Neural cell (in vitro differentiated cells): ENCODE measurements around the gene DCDC1. TPM values are rescaled to one million over a fixed set of nuclear protein-coding genes. Genes with fewer than 3 reads are reported as not detected.

Source experiments
- H2AFZ ChIP-seq: fragments of 200-600, 300-800 bp; sonication (generic), shearing (Covaris generic); 2 replicates; pipeline ENCODE4 v1.6.0; 2014; ENCODE audit warnings: low read depth, mild to moderate bottlenecking, antibody characterized with exemption, low read length, moderate library complexity
- H3F3A ChIP-seq: fragments of 200-600 bp; shearing (Covaris generic); 2 replicates; pipeline ENCODE4 v1.6.1; 2016; ENCODE audit warnings: mild to moderate bottlenecking, moderate library complexity, mixed read lengths, antibody characterized with exemption, low read length; ENCODE audit not compliant: insufficient read depth, poor library complexity, severe bottlenecking
- H3K27ac ChIP-seq: fragments of 200-600, 300-800 bp; sonication (generic), shearing (Covaris generic); 2 replicates; pipeline ENCODE4 v1.5.1; 2014; ENCODE audit warnings: mild to moderate bottlenecking, low read length, moderate library complexity
- H3K27me3 ChIP-seq: fragments of 300-800, 200-600 bp; sonication (generic), shearing (Covaris generic); 2 replicates; pipeline ENCODE4 v1.6.0; 2014; ENCODE audit warnings: mild to moderate bottlenecking, low read depth, low read length, moderate library complexity; ENCODE audit not compliant: insufficient read depth
- H3K36me3 ChIP-seq: fragments of 300-800, 200-600 bp; sonication (generic), shearing (Covaris generic); 2 replicates; pipeline ENCODE4 v1.5.1; 2014; ENCODE audit warnings: mild to moderate bottlenecking, antibody characterized with exemption, low read length, moderate library complexity; ENCODE audit not compliant: insufficient read depth
- H3K4me2 ChIP-seq: fragments of 300-800, 200-600 bp; sonication (generic), shearing (Covaris generic); 2 replicates; pipeline ENCODE4 v1.6.0; 2014; ENCODE audit warnings: mild to moderate bottlenecking, low read length
- H3K4me3 ChIP-seq: fragments of 300-800, 200-600 bp; sonication (generic), shearing (Covaris generic); 2 replicates; pipeline ENCODE4 v1.5.1; 2014; ENCODE audit warnings: mild to moderate bottlenecking, low read length, moderate library complexity
- H3K79me2 ChIP-seq: fragments of 200-600 bp; shearing (Covaris generic); replicated peaks from 2 replicates; pipeline ENCODE4 v1.6.0; 2014; ENCODE audit warnings: mild to moderate bottlenecking, low read length, moderate library complexity; ENCODE audit not compliant: insufficient read depth
- H3K9ac ChIP-seq: fragments of 300-800, 200-600 bp; sonication (generic), shearing (Covaris generic); 2 replicates; pipeline ENCODE4 v1.6.1; 2016; ENCODE audit warnings: mild to moderate bottlenecking, low read length, mixed read lengths
- H3K9me2 ChIP-seq: fragments of 200-600 bp; shearing (Covaris generic); 2 replicates; pipeline ENCODE4 v1.6.1; 2016; ENCODE audit warnings: mild to moderate bottlenecking, low read length, mixed read lengths; ENCODE audit not compliant: insufficient read depth
- H3K9me3 ChIP-seq: fragments of 200-600, 300-800 bp; sonication (generic), shearing (Covaris generic); 2 replicates; pipeline ENCODE4 v1.6.1; 2016; ENCODE audit warnings: mild to moderate bottlenecking, mixed run types, low read length, moderate library complexity, mixed read lengths
- H4K20me1 ChIP-seq: fragments of 200-600 bp; shearing (Covaris generic); 2 replicates; pipeline ENCODE4 v1.6.1; 2016; ENCODE audit warnings: mild to moderate bottlenecking, mixed run types; ENCODE audit not compliant: insufficient read depth
- EP300 ChIP-seq: fragments of 450-650 bp; conservative IDR thresholded peaks from 2 replicates; pipeline ENCODE4 v1.6.1; 2014; ENCODE audit warnings: antibody characterized with exemption, mild to moderate bottlenecking, moderate library complexity; ENCODE audit not compliant: poor library complexity, severe bottlenecking
- MXI1 ChIP-seq: fragments of 450-650 bp; conservative IDR thresholded peaks from 2 replicates; pipeline ENCODE4 v1.6.1; 2014; ENCODE audit warnings: antibody characterized with exemption, mild to moderate bottlenecking; ENCODE audit not compliant: poor library complexity, severe bottlenecking
- POLR2AphosphoS5 ChIP-seq: IDR thresholded peaks from 2 replicates; pipeline ENCODE4 v1.6.1; 2012
- SMC3 ChIP-seq: fragments of 450-650 bp; conservative IDR thresholded peaks from 2 replicates; pipeline ENCODE4 v1.6.1; 2014; ENCODE audit warnings: antibody characterized with exemption, mild to moderate bottlenecking, moderate library complexity; ENCODE audit not compliant: poor library complexity
- polyA plus RNA-seq: library from polyadenylated mRNA; depleted of rRNA; stranded (reverse); fragments of >200 nt; gene quantifications from 2 replicates; pipeline ENCODE4 v1.2.3, GENCODE V29; 2014
- TF ChIP-seq, protein P1 (sequence below): fragments of 450-650 bp; IDR thresholded peaks from 2 replicates; pipeline ENCODE4 v1.5.1; 2014; ENCODE audit warnings: antibody characterized with exemption, mild to moderate bottlenecking, moderate library complexity; ENCODE audit not compliant: poor library complexity, severe bottlenecking
- TF ChIP-seq, protein P2 (sequence below): IDR thresholded peaks from 2 replicates; pipeline ENCODE4 v1.6.1; 2012; ENCODE audit warnings: borderline replicate concordance

DCDC1 gene
- polyA plus RNA-seq, 1 donor from 2014 or later, result 5.0 TPM

DNA sequence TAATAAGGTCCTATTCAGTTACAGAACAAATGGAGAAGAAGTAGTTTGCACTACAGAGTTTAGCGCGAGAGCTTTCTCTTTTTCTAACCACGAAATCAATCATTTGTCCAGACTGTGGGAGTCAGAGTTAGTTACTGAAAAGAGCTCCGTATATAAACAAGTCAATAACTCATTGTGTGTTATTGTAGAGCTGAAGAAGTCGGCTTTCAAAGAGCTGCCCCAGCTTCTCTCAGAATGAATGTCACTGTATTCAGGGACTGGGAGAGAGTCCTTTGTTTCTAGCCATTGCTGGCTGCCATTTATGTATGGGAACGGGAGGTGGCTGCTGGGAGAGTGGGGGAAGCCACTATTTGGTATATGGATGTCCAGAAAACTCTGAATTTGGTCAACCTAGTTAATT is 227.8 kb downstream of the DCDC1 start:
- TF ChIP-seq POLR2AphosphoS5 (peak; percentile 16), SMC3 (no peak), EP300 (no peak)
- TF ChIP-seq, protein P1, sequence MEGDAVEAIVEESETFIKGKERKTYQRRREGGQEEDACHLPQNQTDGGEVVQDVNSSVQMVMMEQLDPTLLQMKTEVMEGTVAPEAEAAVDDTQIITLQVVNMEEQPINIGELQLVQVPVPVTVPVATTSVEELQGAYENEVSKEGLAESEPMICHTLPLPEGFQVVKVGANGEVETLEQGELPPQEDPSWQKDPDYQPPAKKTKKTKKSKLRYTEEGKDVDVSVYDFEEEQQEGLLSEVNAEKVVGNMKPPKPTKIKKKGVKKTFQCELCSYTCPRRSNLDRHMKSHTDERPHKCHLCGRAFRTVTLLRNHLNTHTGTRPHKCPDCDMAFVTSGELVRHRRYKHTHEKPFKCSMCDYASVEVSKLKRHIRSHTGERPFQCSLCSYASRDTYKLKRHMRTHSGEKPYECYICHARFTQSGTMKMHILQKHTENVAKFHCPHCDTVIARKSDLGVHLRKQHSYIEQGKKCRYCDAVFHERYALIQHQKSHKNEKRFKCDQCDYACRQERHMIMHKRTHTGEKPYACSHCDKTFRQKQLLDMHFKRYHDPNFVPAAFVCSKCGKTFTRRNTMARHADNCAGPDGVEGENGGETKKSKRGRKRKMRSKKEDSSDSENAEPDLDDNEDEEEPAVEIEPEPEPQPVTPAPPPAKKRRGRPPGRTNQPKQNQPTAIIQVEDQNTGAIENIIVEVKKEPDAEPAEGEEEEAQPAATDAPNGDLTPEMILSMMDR, result no peak
- Histone ChIP-seq H3K9me2 (no peaks in the 10 kb centered on the region), H3K4me2 (no peak overlapping the region), H3K4me3 (no peak overlapping the region), H3K9ac (no peak overlapping the region), H3K27me3 (no peaks in the 10 kb centered on the region), H3K36me3 (no peaks in the 10 kb centered on the region), H3K9me3 (no peaks in the 10 kb centered on the region), H3K27ac (no peak overlapping the region), H3F3A (no peaks in the 10 kb centered on the region), H2AFZ (no peak overlapping the region), H4K20me1 (no peaks in the 10 kb centered on the region), H3K79me2 (no peaks in the 10 kb centered on the region)

DNA sequence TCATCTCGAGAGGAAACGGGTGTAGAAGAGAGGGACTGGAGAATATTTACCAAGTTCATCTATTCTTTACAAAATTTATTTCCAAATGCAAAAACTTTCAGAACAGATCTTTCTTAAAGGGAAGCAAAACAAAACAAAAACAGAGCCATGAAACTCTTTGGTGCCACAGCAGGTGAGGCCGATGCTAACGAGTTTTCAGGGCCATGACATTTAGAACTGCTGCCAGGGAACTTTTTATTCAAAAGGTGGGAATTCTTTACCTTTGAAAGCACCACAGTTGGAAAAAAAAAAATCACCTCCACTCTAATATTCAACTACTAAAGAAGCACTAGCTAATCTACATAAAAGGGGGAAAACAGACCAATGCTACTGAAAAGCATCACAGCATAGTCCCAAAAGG is 230.1 kb downstream of the DCDC1 start:
- Histone ChIP-seq H2AFZ (no peak overlapping the region), H3K9ac (no peak overlapping the region), H3F3A (no peaks in the 10 kb centered on the region), H4K20me1 (no peaks in the 10 kb centered on the region), H3K9me2 (no peaks in the 10 kb centered on the region), H3K79me2 (no peaks in the 10 kb centered on the region), H3K36me3 (no peaks in the 10 kb centered on the region), H3K4me3 (no peak overlapping the region), H3K9me3 (no peaks in the 10 kb centered on the region), H3K27me3 (no peaks in the 10 kb centered on the region), H3K27ac (no peak overlapping the region), H3K4me2 (no peak overlapping the region)
- TF ChIP-seq, protein P2, sequence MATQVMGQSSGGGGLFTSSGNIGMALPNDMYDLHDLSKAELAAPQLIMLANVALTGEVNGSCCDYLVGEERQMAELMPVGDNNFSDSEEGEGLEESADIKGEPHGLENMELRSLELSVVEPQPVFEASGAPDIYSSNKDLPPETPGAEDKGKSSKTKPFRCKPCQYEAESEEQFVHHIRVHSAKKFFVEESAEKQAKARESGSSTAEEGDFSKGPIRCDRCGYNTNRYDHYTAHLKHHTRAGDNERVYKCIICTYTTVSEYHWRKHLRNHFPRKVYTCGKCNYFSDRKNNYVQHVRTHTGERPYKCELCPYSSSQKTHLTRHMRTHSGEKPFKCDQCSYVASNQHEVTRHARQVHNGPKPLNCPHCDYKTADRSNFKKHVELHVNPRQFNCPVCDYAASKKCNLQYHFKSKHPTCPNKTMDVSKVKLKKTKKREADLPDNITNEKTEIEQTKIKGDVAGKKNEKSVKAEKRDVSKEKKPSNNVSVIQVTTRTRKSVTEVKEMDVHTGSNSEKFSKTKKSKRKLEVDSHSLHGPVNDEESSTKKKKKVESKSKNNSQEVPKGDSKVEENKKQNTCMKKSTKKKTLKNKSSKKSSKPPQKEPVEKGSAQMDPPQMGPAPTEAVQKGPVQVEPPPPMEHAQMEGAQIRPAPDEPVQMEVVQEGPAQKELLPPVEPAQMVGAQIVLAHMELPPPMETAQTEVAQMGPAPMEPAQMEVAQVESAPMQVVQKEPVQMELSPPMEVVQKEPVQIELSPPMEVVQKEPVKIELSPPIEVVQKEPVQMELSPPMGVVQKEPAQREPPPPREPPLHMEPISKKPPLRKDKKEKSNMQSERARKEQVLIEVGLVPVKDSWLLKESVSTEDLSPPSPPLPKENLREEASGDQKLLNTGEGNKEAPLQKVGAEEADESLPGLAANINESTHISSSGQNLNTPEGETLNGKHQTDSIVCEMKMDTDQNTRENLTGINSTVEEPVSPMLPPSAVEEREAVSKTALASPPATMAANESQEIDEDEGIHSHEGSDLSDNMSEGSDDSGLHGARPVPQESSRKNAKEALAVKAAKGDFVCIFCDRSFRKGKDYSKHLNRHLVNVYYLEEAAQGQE, result no peak

DNA sequence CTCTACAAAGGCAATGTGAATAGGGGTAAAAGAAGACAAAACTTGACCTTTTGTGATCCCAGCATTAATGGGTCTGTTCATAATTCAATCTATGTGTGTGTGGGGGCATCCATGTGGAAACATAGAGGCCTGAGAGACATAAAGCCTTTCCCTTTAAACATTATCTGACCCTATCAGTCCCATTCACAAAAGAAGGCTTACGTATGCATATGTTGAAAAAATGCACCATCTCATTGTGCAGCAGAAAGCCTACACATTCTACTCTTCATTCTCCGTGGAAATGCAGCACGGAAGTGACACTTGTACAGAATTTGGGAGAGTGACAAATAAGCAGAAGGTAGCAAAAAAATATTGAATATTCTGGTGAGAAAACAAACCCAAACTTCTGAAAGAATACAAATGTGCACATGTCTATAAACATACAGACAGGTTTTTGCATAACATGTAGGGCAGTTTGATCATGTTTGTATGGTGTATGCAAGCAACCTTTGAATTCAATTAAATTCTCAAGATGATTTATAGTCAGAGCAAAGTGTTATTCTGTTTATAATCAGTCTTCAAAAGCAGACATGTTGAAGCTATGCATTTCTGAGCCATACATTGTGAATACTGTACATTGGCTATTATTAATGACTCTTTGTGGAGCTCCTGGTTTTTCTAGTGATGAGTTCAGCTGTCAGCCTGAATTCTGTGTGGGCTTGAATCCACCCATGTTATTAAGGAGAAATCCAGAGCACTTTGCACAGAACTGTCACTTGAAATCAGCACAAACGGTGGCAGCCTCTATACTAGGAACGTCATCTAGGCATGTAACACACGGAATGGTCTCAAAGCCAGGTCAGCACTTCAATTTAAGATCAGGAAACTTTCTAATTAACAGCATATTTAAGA is 236.8 kb downstream of the DCDC1 start:
- Histone ChIP-seq H3K9ac (peak overlapping the region; percentile 1), H3K4me2 (peak overlapping the region; percentile 5), H2AFZ (no peak overlapping the region), H3K79me2 (no peaks in the 10 kb centered on the region), H3K9me3 (no peaks in the 10 kb centered on the region), H3K27ac (peak overlapping the region; percentile 46), H3K27me3 (no peaks in the 10 kb centered on the region), H4K20me1 (no peaks in the 10 kb centered on the region), H3K4me3 (peak overlapping the region; percentile 1), H3F3A (no peaks in the 10 kb centered on the region), H3K36me3 (no peaks in the 10 kb centered on the region), H3K9me2 (no peaks in the 10 kb centered on the region)
- no peak for TF ChIP-seq MXI1
- TF ChIP-seq EP300, result peak; percentile 53
- TF ChIP-seq POLR2AphosphoS5, result peak; percentile 32
- TF ChIP-seq SMC3, result no peak
